ENCODE results near the gene TMEM229B.

GRCh38 chr14:67510121-67510520 lies 21.6 kb upstream of the TMEM229B start:
- TF ChIP-seq REST (IDR thresholded peaks at IDR 0.05) = no peak
- TF ChIP-seq CTCF (IDR thresholded peaks at IDR 0.05; ENCODE audit: low read depth, low read length, missing input control) = no peak
- TF ChIP-seq EGR1 (IDR thresholded peaks at IDR 0.05; ENCODE audit: low read depth in 2 of 2) = no peak
- TF ChIP-seq ATF3 (IDR thresholded peaks at IDR 0.05) = no peak
- no peak for TF ChIP-seq ZBTB33 (IDR thresholded peaks at IDR 0.05)
- no peak for TF ChIP-seq JUND (IDR thresholded peaks at IDR 0.05)
- no peak for TF ChIP-seq MAX (IDR thresholded peaks at IDR 0.05)
- TF ChIP-seq GABPA (IDR thresholded peaks at IDR 0.05 in 1 of 2, conservative IDR thresholded peaks at IDR 0.05 in 1 of 2) = no peak
- TF ChIP-seq HNF4A (conservative IDR thresholded peaks at IDR 0.05) = no peak
- no peak for TF ChIP-seq RAD21 (IDR thresholded peaks at IDR 0.05)

All from liver (tissue), 3 donors.